HuH-7 (cell line): ENCODE data around the gene KCNIP4.

Source experiments
- DNase-seq: peaks from one replicate; pipeline ENCODE4 v3.0.0; 2011; ENCODE audit warnings: low spot score

KCNIP4 gene

DNA sequence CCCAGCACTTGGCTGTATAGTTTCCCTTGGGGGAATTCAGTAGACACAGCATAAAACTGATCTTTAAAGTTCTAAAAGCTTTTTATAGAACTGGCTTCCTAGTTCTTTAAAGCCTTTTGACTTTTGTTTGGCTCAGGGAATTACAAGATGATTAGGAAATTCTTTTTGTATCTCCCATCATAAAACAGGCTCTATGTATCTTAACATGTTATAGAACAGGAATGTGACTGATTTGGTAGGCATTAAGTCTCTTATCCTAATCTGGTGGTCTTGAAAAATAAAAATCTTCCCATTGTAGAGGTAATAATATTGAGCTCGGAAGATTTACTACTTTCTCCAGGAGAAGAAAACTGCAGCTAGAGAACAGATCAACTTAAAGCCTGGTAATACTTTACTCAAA is 262.7 kb downstream of the KCNIP4 start:
- no peak for DNase-seq

DNA sequence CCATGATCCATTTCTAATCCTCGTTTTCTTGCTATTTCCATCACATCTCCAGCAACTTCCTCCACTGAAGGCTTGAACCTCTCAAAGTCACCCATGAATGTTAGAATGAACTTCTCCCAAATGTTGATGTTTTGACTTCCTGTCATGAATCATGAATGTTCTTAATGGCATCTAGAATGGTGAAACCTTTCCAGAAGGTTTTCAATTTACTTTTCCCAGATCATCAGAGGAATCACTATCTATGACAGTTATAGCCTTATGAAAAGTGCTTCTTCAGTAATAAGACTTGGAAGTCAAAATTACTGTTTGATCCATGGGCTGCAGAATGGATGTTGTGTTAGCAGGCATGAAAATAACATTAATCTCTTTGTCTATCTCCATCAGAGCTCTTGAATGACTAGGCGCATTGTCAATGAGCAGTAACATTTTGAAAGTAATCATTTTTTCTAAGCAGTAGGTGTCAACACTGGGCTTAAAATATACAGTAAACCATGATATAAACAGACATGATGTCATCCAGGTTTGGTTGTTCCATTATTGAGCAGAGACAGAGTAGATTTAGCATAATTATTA is 268.2 kb downstream of the KCNIP4 start:
- DNase-seq = no peak

DNA sequence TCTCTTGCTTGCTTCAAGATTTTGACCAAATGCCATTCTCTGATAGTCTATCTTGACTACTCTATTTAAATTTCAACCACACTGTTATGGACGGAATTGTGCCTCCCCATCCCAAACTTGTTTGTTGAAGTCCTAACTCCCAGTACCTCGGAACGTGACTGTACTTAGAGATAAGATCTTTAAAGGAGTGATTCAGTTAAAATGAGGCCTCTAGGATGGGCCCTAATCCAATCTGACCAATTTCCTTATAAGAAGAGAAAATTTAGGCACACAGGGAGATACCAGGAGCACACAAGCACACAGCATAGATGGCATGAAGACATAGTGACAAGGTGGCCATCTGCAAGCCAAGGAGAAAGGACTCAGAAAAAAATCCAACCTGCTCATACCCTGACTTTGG is 269.9 kb downstream of the KCNIP4 start:
- DNase-seq = no peak

DNA sequence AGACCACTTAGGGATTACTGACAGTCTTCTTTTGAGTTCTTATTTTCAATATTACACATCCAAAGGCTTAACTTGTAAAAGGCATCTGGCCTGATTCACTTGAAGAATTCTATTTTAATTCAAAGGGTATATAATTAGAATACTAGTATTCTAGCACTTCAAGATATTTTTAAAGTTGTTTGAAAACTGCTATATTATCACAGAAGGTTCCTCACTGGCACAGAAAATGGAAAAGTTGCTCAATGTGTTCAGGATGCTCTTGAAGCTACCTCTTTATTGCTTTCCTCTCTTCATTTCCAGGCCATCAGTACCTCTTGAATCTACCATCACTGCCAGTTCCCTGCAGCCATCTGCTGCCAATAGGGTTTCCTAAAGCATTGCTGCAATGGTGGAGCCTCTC is 271.4 kb downstream of the KCNIP4 start:
- DNase-seq = no peak

DNA sequence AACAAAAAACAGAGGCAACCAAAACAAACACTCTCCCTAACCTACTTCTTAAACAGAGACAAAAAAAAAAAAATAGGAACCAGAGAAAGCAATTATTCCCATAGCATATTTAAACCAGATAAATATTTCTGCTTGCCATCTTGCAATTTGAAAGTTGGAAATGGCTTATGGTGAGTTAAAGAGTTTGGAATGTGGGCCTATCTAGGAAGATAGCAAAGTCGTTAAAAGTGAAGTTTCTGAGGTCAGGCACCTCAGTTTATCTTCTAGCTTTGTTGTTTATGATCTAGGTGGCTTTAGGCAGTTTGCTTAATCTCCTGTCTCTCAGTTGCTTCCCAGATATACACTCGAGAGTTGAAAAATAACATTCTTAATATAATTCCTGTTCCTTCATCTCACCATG is 284.2 kb downstream of the KCNIP4 start:
- DNase-seq = no peak

DNA sequence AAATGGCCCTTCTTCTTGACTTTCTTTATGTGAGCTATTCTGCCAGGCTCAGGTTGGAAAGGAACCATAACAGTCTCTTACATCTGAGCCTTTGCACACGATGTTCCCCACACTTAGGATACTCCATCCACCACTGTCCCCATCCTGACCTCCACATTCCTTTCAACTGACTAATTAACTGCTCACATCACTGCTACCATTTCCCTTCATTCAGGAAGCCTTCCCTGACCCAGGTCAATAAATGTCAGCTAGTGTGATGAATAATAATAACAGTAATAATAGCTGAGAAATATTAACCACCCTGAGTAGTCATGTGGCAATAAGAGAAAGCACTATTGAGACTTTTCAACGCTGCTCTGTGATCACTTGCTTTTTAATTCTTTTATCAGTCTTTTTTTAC is 291.7 kb downstream of the KCNIP4 start:
- no peak for DNase-seq

DNA sequence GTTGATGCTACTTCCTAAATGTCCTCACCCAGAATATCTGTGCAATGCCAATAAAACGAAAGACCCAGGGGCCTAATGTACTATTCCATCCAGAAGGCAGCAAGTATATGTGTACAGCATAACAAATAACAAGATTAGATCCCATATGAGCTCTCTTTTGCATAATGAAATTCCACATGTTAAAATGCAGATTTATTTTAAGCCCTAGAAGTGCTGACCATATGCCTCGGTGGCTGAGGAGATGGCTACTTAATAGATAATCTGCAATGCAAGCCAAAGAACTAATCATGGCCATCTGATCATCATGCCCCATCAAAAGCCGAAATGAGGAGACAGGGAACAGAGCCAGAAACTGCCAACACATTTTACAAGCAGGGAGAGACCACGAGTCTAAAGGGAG is 293.5 kb downstream of the KCNIP4 start:
- DNase-seq = no peak

DNA sequence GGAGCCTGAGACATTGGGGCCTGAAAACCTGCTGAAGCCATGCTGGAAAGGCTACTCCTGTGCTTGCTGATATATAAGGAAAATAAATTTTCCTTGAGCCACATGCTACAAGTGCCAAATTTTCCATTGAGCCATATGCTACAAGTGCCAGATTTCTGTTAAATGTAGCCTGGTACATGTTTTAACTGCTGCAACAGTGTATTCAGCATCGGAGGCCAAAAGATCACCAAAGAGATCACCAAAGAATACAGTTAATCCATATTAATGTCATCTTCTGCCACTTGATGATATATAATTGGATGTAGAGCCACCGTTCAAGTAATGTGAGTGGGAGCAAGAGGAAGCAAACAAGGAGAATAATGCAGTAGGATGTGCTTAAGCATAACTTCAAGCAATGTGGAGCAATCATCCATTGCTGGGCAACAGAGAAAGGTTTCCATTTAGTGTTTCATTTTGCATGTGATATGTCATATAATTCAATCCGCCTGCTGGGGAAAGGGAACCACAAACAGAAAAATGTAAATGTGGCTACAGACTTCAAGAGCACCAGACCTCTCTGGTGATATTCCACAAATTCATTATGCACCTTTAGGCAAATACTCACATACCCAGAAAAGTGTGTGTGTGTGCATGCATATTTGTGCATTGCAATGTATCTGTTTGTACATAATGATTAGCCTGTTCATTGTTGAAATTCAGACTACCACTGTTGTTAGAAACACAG is 295.9 kb downstream of the KCNIP4 start:
- DNase-seq = no peak

DNA sequence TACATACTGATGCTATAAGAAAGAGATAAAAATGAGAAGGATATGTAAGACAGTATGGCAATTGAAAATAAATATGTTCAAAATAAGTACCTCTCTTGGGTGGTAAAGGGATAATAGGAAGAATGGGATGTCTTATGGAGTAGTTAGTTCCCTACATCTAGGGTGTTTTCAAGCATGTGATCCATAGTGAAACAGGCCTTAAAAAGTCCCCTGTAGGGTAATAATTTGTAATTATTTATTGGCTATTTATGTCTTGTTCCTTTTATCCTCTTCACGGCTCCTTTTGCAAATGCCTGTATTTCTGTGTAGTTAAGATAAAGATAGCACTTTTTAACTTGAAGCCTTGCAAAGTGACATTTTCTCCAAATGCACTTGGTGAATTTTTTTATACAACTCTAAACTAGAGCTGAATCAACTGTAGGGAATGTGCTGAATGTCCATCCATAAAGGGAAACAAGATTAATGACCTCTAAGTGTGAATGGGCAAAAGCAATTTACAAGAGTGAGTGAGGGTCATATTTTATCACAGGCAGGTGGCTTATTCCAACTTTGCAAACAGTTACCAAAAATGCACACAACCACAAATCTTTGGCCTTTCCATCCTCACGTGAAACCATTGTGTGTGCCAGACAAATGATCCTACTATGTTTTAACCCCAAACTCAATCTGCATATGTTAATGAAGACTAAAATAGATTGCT is 299.0 kb downstream of the KCNIP4 start:
- no peak for DNase-seq

DNA sequence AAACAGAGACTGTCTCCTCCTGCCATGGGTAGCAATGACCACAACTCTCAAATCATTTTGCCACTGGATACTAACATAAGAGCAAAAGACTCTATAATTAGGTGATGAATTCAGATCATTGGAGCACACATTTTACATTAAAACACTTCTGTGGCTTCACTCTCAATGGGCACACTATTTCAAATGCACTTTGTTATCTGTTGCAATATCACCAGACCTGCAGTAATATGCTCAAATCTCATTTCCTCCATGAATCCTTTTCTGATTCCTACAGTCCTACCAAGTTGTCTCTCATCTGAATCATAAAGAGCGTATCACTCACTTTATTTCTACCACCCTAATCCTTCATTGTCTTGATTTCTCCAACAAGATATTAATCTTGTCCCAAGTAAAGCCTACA is 302.8 kb downstream of the KCNIP4 start:
- DNase-seq = no peak

DNA sequence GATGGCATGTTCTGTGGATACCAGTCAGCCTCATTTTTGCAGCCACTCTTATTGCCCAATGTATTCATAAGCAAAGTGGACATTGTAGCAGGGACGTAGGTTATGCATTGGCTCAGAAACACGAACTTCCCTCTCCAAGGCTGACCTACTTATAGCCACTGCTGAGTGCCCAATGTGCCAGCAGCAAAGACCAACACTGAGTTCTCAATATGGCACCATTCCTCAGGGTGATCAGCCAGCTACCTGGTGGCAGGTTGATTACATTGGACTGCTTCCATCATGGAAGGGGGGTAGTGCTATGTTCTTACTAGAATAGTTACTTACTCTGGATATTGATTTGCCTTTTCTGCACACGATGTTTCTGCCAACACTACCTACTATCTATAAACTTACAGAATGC is 306.9 kb downstream of the KCNIP4 start:
- no peak for DNase-seq

DNA sequence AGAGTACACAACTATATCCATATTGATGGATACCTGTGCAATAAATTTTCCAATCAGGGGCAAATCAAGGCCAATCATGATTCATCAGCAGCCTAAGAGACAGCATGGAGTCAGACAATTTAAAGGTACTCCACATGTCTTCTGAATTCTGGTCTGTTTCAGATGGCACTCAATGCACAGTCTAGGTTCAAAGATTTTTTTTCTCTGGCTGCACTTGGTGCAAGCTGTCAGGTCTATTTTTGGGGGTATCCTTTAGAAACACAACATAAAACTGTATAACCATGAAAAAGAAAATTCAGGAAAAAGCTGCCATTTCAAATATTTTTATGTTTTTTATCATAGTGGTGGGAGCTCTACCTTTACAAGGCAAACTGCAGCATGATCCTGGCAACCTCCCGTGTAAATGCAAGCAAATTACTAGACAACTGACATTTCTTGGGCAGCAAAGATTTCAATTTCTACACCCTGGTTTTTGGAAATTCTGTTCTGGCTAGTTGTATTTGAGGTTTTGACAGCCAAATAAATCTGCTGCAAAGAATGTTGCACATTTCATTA is 310.3 kb downstream of the KCNIP4 start:
- DNase-seq = no peak

DNA sequence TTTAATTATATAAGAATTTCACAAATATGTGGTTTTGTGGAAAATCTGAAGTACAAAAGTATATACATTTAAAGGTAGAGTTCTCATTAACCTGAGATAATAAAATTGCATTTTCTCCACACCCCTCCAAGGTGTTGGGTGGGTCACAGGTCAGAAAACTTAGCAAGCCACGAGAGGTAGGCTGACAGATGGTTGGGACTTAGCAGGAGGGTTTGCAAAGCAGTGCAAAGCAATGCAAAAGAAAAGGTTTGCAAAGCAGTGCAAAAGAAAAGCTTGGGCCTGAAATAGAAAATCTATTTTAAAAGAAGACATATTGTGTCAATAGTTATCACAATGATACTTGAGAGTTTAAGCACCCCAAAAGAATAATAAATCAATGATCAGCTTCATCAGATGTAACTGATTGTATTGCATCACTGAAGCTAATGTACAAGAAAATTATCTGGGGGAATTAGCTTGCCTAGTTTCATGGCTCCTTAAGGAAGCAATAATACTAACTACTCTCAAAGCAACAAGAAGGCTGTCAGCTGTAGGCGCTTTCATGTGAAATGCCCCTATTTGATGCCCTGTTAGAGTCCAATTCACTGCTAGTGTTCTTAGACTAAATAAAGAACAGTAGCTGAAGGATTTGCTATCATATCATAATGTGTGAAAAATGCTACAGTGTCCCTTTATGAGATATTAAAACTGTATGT is 319.5 kb downstream of the KCNIP4 start:
- DNase-seq = no peak

DNA sequence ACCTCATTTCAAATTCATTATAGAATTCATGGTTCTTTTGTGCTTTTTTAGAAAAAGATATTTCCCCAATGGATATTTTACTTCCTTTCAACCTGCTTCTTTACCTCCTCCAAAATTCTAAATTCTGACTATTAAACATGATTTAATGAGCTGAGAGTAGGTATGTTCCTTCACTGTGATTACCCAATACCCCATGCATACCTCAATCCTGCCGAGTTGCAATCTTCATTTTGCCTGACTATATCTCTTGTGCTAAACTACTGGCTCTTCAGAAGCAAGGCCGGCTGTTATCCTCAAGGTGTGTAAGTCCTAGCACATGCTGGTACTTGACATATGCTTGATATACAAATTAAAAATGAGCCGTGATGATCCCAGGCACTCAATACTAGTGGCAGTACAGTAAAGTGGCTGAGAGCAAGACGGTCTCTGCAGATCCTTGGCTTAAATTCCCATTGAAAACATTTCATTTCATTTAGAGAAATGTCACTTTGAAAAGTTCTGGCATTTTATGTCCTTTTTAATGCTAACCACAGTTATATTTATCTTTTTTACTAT is 320.4 kb downstream of the KCNIP4 start:
- no peak for DNase-seq

DNA sequence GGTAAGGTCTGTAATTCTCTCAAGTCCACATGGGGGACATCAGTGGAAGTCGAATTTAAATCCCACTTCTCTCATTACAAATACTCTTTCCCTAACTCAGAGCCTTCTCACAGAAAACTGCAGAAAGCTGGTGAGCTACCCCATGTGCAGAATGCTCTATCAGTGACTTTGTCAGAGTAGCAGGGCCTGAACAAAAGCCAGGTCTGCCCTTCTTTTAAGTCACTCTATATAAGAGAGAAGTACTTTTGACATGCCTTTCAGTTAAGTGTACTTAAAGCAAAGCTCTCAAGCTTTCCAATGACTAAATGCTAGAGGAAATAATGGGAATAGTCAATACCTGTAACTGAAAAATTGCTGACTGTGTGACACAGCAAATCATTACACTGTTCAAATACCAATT is 323.1 kb downstream of the KCNIP4 start:
- DNase-seq = no peak

DNA sequence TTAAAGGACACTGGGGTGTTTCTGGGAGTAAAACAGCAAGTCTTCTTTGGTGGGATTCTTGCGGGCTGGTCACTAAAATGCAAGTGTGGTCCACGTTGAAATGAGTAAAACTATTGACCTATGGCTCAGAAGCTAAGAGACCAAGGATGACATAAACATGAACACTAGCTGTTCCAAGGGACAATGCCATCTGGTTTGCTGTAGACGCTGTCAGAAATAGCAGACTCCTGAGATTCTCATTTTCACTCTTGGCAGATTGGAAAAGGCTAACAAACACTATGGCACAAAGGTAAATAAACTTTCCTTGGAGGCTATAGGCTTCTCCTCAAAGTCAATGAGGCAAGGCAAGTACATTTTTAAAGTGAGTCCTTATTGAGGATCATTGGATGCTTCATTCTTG is 343.6 kb downstream of the KCNIP4 start:
- DNase-seq = no peak

DNA sequence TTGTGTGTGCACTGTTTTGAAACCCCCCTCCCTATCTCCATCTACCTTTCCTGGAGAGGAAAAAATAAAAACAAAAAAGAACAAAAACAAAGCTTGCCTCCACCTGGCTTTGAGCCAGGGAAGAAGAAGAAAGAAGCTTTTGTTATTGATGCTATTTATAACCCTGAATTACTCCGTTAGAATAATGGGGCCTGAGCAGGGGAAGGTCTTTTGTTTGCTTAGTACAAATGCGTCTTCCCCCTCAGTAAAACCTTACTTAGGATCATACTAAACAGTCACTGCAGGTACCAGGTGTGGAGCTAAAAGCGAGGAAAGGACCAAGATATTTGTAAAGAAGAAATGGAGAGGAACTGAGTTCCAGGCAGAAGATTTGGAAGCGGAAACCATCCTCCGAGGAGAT is 352.1 kb downstream of the KCNIP4 start:
- DNase-seq = no peak

DNA sequence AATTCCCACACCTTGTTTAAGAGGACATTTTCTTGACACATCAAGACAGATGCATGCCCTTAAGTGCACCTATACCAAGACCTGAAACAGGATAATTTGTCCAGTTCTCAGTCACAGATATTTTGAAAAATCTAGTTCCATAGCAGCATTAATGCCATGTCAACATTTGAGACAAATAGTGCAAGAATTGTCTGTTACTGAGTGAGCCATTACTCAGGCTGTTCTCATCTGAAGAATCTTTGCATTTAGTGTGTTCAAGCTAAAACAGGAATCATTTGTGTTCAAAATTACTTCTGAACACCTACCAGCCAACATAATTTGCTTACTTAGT is 354.9 kb downstream of the KCNIP4 start:
- no peak for DNase-seq

DNA sequence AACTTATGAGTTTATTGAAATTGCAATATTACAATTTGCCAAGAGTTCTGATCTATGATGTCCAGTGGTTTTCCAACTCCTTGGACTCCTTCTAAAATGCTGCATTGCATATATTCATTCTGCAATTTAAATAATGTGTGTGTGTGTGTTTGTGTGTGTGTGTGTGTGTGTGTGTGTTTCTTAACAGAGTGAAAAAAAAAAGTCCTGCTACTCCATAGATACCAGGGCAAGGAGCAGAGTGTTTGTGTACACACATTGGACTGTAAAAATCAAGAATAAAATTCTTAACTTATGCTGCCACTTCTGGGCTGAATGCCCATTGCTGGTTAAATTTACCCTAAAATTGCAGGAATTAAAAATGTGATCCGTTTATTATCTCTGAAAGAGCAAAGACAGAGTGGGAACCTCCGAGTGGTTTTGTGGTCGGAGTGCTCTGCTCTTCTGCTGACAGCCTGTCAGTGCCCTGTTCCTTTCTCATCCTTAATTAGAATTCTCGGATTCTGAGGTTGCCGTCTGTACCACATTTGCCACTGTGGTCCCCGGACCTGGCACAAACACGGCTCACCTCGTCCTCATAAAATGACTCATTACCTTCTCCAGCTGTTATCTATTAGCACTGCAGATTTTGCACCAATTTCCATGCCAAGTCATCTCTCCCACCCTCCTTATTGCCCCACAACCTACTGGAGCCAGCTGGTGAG is 355.5 kb downstream of the KCNIP4 start:
- DNase-seq = no peak

DNA sequence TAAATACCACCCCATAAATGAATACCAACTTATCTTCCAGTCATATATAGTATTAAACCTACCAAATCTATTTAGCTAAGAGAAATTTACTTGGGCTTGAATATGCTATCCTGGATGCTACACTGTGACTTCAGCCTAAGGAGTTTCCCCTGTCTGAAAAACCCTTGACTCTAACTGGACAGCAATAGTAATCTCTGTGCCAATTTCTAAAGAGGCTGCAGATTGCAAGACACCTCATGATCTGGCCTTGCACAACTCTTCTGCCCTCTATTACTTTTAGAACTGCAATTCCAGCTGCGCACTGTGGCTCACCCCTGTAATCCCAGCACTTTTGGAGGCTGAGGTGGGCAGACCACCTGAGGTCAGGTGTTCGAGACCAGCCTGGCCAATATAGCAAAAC is 371.5 kb downstream of the KCNIP4 start:
- no peak for DNase-seq

DNA sequence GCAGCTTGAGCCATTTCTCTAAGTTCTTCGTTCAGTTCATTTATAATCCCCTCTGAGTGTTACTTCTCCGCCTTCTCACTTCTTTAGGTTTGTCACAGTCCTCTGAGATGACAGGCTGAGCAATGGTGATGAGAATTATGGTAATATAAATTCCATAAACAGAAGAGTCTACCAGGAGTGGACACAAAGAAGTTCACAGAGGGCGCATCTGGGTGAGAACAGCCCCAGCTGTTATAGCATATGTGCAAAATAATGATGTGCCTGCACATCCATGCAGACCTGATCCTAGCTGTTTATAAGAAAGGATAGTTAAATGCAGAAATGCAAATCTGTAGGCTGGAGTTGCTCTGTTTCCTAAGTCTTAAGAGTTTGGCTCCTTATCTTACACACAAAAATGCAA is 377.5 kb downstream of the KCNIP4 start:
- DNase-seq = no peak

DNA sequence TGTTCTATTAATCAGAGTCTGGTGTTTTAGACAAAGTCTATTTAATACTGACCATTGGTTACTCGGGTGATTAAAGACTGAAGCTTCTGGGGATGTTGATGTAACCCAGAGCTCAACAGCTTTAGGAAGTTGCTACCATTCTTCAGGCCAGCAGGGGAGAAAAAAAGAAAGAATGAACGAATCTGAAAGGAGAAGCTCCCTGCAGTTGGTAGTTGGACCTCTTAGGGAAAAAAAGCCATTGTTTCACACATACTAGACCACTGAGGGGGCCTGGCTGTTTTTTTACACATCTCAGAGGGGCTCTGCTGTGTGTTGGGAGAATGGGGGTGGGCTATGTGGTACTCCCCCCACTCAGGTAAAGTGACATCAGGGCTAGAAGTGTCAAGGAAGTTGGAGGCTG is 378.9 kb downstream of the KCNIP4 start:
- no peak for DNase-seq
